AG04449 (cell line): Measurements from ENCODE around the gene APH1B.

Experiments
- CTCF ChIA-PET: fragments of 350-600 bp; formaldehyde crosslinking; extraction: SDS; loops from one replicate; lab custom pipeline; 2021; ENCODE audit warnings: antibody characterized with exemption; lab: Yijun Ruan, JAX
- POLR2A ChIA-PET: fragments of 400-600, 350-600 bp; formaldehyde crosslinking; extraction: SDS; loops from one replicate; lab custom pipeline; 2020; ENCODE audit warnings: antibody characterized with exemption, inconsistent platforms; lab: Yijun Ruan, JAX
- DNase-seq: peaks from one replicate; pipeline ENCODE4 v3.0.0-alpha.2; 2010; ENCODE audit warnings: low read depth, low spot score
- H3K4me3 ChIP-seq: 2 replicates; pipeline ENCODE4 v1.5.1; 2011; ENCODE audit warnings: low read depth, mild to moderate bottlenecking, control low read depth, low read length
- CTCF ChIP-seq: IDR thresholded peaks from one replicate; pipeline ENCODE4 v1.5.1; 2011; ENCODE audit warnings: mild to moderate bottlenecking, moderate library complexity, low read length, control low read depth, inconsistent platforms; ENCODE audit not compliant: insufficient read depth; ENCODE audit errors: missing control alignments

APH1B gene

GRCh38 chr15:63322541-63322940, 45.1 kb downstream of the APH1B start:
- ChIA-PET CTCF (no interaction called here), POLR2A (no interaction called here)
- no peak for TF ChIP-seq CTCF
- H3K4me3 ChIP-seq: no peak overlapping the region
- peak; percentile 14 for DNase-seq

- ChIA-PET CTCF (interaction anchor here (1.2 kb wide), 2 partner anchors 10 to 30 kb away, joined by 3 to 4 read pairs; no protein-coding TSS in a partner anchor), POLR2A (no interaction called here)
- no peak overlapping the region for H3K4me3 ChIP-seq
- TF ChIP-seq CTCF: no peak
- no peak for DNase-seq
Measured at GRCh38 chr15:63323798-63324563, 46.6 kb downstream of the APH1B start.

GRCh38 chr15:63324770-63325169, 47.4 kb downstream of the APH1B start:
- ChIA-PET POLR2A (no interaction called here), CTCF (interaction anchor here (1.2 kb wide), 2 partner anchors 9 to 30 kb away, joined by 3 to 4 read pairs; no protein-coding TSS in a partner anchor)
- no peak for DNase-seq
- H3K4me3 ChIP-seq: no peak overlapping the region
- TF ChIP-seq CTCF: no peak

- CTCF ChIA-PET: interaction anchor here (1.5 kb wide), 1 partner anchor 39 kb away, joined by 3 read pairs; no protein-coding TSS in a partner anchor
- POLR2A ChIA-PET: no interaction called here
- H3K4me3 ChIP-seq: no peak overlapping the region
- no peak for DNase-seq
- TF ChIP-seq CTCF: no peak
Measured at GRCh38 chr15:63327648-63328421, 50.4 kb downstream of the APH1B start.

- CTCF ChIA-PET: interaction anchor here (1.5 kb wide), 1 partner anchor 41 kb away, joined by 3 read pairs; no protein-coding TSS in a partner anchor
- POLR2A ChIA-PET: no interaction called here
- no peak for TF ChIP-seq CTCF
Measured at GRCh38 chr15:63329567-63330350, 52.4 kb downstream of the APH1B start.

More at GRCh38 chr15:63329567-63330350, 52.4 kb downstream of the APH1B start:
- H3K4me3 ChIP-seq: no peak overlapping the region
- DNase-seq: no peak
